HUES6 (cell line): ENCODE measurements around the gene TRIM67.
A peak's percentile ranks its signal among the peaks of the same experiment; 100 is the strongest.

Experiments
- H3K27ac ChIP-seq: 2 replicates; pipeline ENCODE4 v1.7.0; 2013; ENCODE audit warnings: low read depth, mild to moderate bottlenecking, low read length, inconsistent platforms
- H3K27me3 ChIP-seq: 2 replicates; pipeline ENCODE4 v1.6.1; 2013; ENCODE audit warnings: low read length; ENCODE audit not compliant: control insufficient read depth, insufficient read depth
- H3K36me3 ChIP-seq: 2 replicates; pipeline ENCODE4 v1.6.1; 2013; ENCODE audit warnings: low read length; ENCODE audit not compliant: control insufficient read depth, insufficient read depth
- H3K4me1 ChIP-seq: 2 replicates; pipeline ENCODE4 v1.6.1; 2013; ENCODE audit warnings: low read length; ENCODE audit not compliant: control insufficient read depth, insufficient read depth
- H3K4me3 ChIP-seq: 2 replicates; pipeline ENCODE4 v1.5.1; 2013; ENCODE audit warnings: low read depth, low read length
- H3K9ac ChIP-seq: one replicate; pipeline ENCODE4 v1.6.1; 2013; ENCODE audit warnings: mild to moderate bottlenecking, low read length
- H3K9me3 ChIP-seq: 2 replicates; pipeline ENCODE4 v1.6.1; 2013; ENCODE audit warnings: low read depth, low read length; ENCODE audit not compliant: control insufficient read depth, insufficient read depth

Gene TRIM67

GRCh38 chr1:231159202-231159962, 2.5 kb upstream of the TRIM67 start:
- peaks cover 94% of the 10 kb centered on the region for H3K27me3 ChIP-seq
- H3K9me3 ChIP-seq: no peaks in the 10 kb centered on the region
- no peak overlapping the region for H3K27ac ChIP-seq
- H3K4me3 ChIP-seq: no peak overlapping the region
- 0 out of 2 replicates have a peak, but pooled peaks cover 6% of the 10 kb centered on the region for H3K4me1 ChIP-seq
- H3K36me3 ChIP-seq: no peaks in the 10 kb centered on the region
- H3K9ac ChIP-seq: no peak overlapping the region

- Histone ChIP-seq H3K9me3 (no peaks in the 10 kb centered on the region), H3K4me3 (no peak overlapping the region), H3K27me3 (peaks cover 96% of the 10 kb centered on the region), H3K27ac (no peak overlapping the region), H3K9ac (no peak overlapping the region), H3K4me1 (0 out of 2 replicates have a peak, but pooled peaks cover 6% of the 10 kb centered on the region), H3K36me3 (no peaks in the 10 kb centered on the region)
Measured at GRCh38 chr1:231159963-231160761, 1.7 kb upstream of the TRIM67 start.

GRCh38 chr1:231160895-231161666, 777 bp upstream of the TRIM67 start:
- H3K9me3 ChIP-seq: no peaks in the 10 kb centered on the region
- no peak overlapping the region for H3K9ac ChIP-seq
- peaks cover 98% of the 10 kb centered on the region for H3K27me3 ChIP-seq
- H3K4me1 ChIP-seq: 0 out of 2 replicates have a peak, but pooled peaks cover 6% of the 10 kb centered on the region
- no peak overlapping the region for H3K27ac ChIP-seq
- H3K36me3 ChIP-seq: no peaks in the 10 kb centered on the region
- peak overlapping the region; percentile 61 for H3K4me3 ChIP-seq

- Histone ChIP-seq H3K9me3 (no peaks in the 10 kb centered on the region), H3K9ac (no peak overlapping the region), H3K27ac (no peak overlapping the region), H3K36me3 (no peaks in the 10 kb centered on the region), H3K4me3 (peak overlapping the region; percentile 61), H3K27me3 (peaks cover 95% of the 10 kb centered on the region), H3K4me1 (0 out of 2 replicates have a peak, but pooled peaks cover 6% of the 10 kb centered on the region)
Measured at GRCh38 chr1:231162297-231162969, 575 bp downstream of the TRIM67 start.

GRCh38 chr1:231162970-231163829, 1.3 kb downstream of the TRIM67 start:
- Histone ChIP-seq H3K27ac (no peak overlapping the region), H3K4me1 (0 out of 2 replicates have a peak, but pooled peaks cover 6% of the 10 kb centered on the region), H3K36me3 (no peaks in the 10 kb centered on the region), H3K27me3 (peaks cover 87% of the 10 kb centered on the region), H3K4me3 (peak overlapping the region; percentile 61), H3K9ac (no peak overlapping the region), H3K9me3 (no peaks in the 10 kb centered on the region)

GRCh38 chr1:231163830-231164427, 2.1 kb downstream of the TRIM67 start:
- no peaks in the 10 kb centered on the region for H3K36me3 ChIP-seq
- no peak overlapping the region for H3K27ac ChIP-seq
- H3K4me3 ChIP-seq: no peak overlapping the region
- peaks cover 82% of the 10 kb centered on the region for H3K27me3 ChIP-seq
- H3K4me1 ChIP-seq: 0 out of 2 replicates have a peak, but pooled peaks cover 6% of the 10 kb centered on the region
- no peak overlapping the region for H3K9ac ChIP-seq
- H3K9me3 ChIP-seq: no peaks in the 10 kb centered on the region

- H3K4me1 ChIP-seq: 0 out of 2 replicates have a peak, but pooled peaks cover 6% of the 10 kb centered on the region
- no peaks in the 10 kb centered on the region for H3K9me3 ChIP-seq
- H3K4me3 ChIP-seq: no peak overlapping the region
- H3K27ac ChIP-seq: no peak overlapping the region
- peaks cover 67% of the 10 kb centered on the region for H3K27me3 ChIP-seq
- H3K36me3 ChIP-seq: no peaks in the 10 kb centered on the region
- H3K9ac ChIP-seq: no peak overlapping the region
Measured at GRCh38 chr1:231165371-231165770, 3.5 kb downstream of the TRIM67 start.

- no peaks in the 10 kb centered on the region for H3K9me3 ChIP-seq
- H3K27me3 ChIP-seq: peaks cover 57% of the 10 kb centered on the region
- H3K4me1 ChIP-seq: 0 out of 2 replicates have a peak, but pooled peaks cover 6% of the 10 kb centered on the region
Measured at GRCh38 chr1:231166398-231166797, 4.5 kb downstream of the TRIM67 start.

GRCh38 chr1:231170875-231171274, 9.0 kb downstream of the TRIM67 start:
- no peaks in the 10 kb centered on the region for H3K4me1 ChIP-seq
- H3K4me3 ChIP-seq: no peak overlapping the region
- H3K9ac ChIP-seq: no peak overlapping the region
- no peaks in the 10 kb centered on the region for H3K36me3 ChIP-seq
- peaks cover 47% of the 10 kb centered on the region for H3K27me3 ChIP-seq
- H3K27ac ChIP-seq: no peak overlapping the region
- H3K9me3 ChIP-seq: no peaks in the 10 kb centered on the region

More at GRCh38 chr1:231166398-231166797, 4.5 kb downstream of the TRIM67 start:
- H3K9ac ChIP-seq: no peak overlapping the region
- no peak overlapping the region for H3K4me3 ChIP-seq
- H3K36me3 ChIP-seq: no peaks in the 10 kb centered on the region
- H3K27ac ChIP-seq: no peak overlapping the region
